ENCODE data around the gene NDUFAF2. TPM values are rescaled to one million over a fixed set of nuclear protein-coding genes. Genes with fewer than 3 reads are reported as not detected.

NDUFAF2 gene
- total and polyA plus RNA-seq, 10 of the 15 experiments (the other 5 are each of a cell fraction or from before 2014, with no cell fraction given) = 22.4 to 121 (median 65.3) TPM

- ATAC-seq (peak; percentile 78), DNase-seq (ENCODE audit: low read depth, low spot score) (peak; percentile 32), FAIRE-seq (no peak)
- H3K4me1 ChIP-seq (ENCODE audit: control insufficient read depth, insufficient read depth, low read length) = peaks cover 2% of the 10 kb centered on the region; the same call in 1 of the 2 replicates
- no peaks in the 10 kb centered on the region for H3K79me2 ChIP-seq (ENCODE audit: control insufficient read depth, insufficient read depth, low read length)
- H3K4me2 ChIP-seq (ENCODE audit: control insufficient read depth, insufficient read depth) = no peak overlapping the region
- H3K4me3 ChIP-seq = no peak overlapping the region
- 0% methylated on average over 2 of the region's 2 CpGs for WGBS (ENCODE audit: insufficient coverage, insufficient replicate concordance, low lambda C conversion rate, missing lambda C conversion rate)
- H3K36me3 ChIP-seq (ENCODE audit: control insufficient read depth in 2 of 2, insufficient read depth in 2 of 2, low read length in 1 of 2) = no peaks in the 10 kb centered on the region
- POLR2A ChIA-PET = interaction anchor here (0.7 to 2.0 kb wide), 4 partner anchors 43 to 206 kb away, joined by 3 to 7 read pairs (median 6); no protein-coding TSS in a partner anchor
- SMC1A ChIA-PET (ENCODE audit: uncharacterized antibody, unreplicated experiment) = interaction anchor here (0.7 to 4.6 kb wide), 20 partner anchors 9 to 456 kb away, joined by 3 to 34 read pairs (median 6); no protein-coding TSS in a partner anchor
- no peak overlapping the region for H2AFZ ChIP-seq (ENCODE audit: control insufficient read depth, low read depth, low read length)
- in situ Hi-C loops (cut with MboI) (no loop called here), intact Hi-C loops (cut with micrococcal nuclease; ENCODE audit: unreplicated experiment) (loop anchor here (5.0 kb wide), 1 partner anchor 330 kb away; no protein-coding TSS in a partner anchor)
- H3K9ac ChIP-seq (ENCODE audit: control insufficient read depth, insufficient read depth, low read length) = no peak overlapping the region
- no peaks in the 10 kb centered on the region for H4K20me1 ChIP-seq (ENCODE audit: control insufficient read depth, insufficient read depth)
- no peak overlapping the region for H3K27ac ChIP-seq (ENCODE audit: control insufficient read depth, insufficient read depth)
- no peaks in the 10 kb centered on the region for H3K27me3 ChIP-seq (replicated peaks in 1 of 2; ENCODE audit: control insufficient read depth in 2 of 2, insufficient read depth in 2 of 2, low read length in 1 of 2)
- CTCF ChIA-PET = interaction anchor here (1.0 to 4.6 kb wide), 3 partner anchors 34 to 456 kb away, joined by 3 to 27 read pairs (median 9); partner anchors contain the start of gene ZSWIM6
- no peaks in the 10 kb centered on the region; the same call in 2 of the 3 replicates for H3K9me3 ChIP-seq (replicated peaks; ENCODE audit: control insufficient read depth, insufficient read depth, low read length)
- RAD21 ChIA-PET (ENCODE audit: unreplicated experiment) = interaction anchor here (1.0 to 5.1 kb wide), 9 partner anchors 9 to 456 kb away, joined by 3 to 64 read pairs (median 3); partner anchors contain the start of gene ZSWIM6
- BruUV-seq (replicated peaks) = no TSS peak
- TF ChIP-seq IKZF1 (conservative IDR thresholded peaks at IDR 0.05) = peak; percentile 75
- peak; percentile 94 for TF ChIP-seq ATF2 (IDR thresholded peaks at IDR 0.05; ENCODE audit: low read length)
- no peak for TF ChIP-seq RCOR1 (conservative IDR thresholded peaks at IDR 0.05; ENCODE audit: low read depth, low read length)
- peak; percentile 69 to 84; a peak in 3 of 4 replicates for TF ChIP-seq EP300 (IDR thresholded peaks at IDR 0.05; ENCODE audit: borderline replicate concordance in 1 of 2, control insufficient read depth in 1 of 2, low read depth in 2 of 2, low read length in 2 of 2)
- TF ChIP-seq STAT1 (conservative IDR thresholded peaks at IDR 0.05) = no peak
- TF ChIP-seq PKNOX1 (IDR thresholded peaks at IDR 0.05) = peak; percentile 50
- peak; percentile 88 for TF ChIP-seq RUNX3 (IDR thresholded peaks at IDR 0.05; ENCODE audit: low read length)
- peak; percentile 96 for TF ChIP-seq DPF2 (IDR thresholded peaks at IDR 0.05)
- TF ChIP-seq USF2 (IDR thresholded peaks at IDR 0.05; ENCODE audit: borderline replicate concordance, low read depth, low read length) = no peak
- TF ChIP-seq BACH1 (IDR thresholded peaks at IDR 0.05; ENCODE audit: borderline replicate concordance) = peak; percentile 53; the same call in 1 of the 2 replicates
- TF ChIP-seq YBX1 (IDR thresholded peaks at IDR 0.05) = no peak
- TF ChIP-seq BCL3 (IDR thresholded peaks at IDR 0.05; ENCODE audit: borderline replicate concordance, insufficient read depth, low read depth, low read length, poor library complexity, severe bottlenecking) = peak; percentile 76
- 0 out of 4 replicates have a peak, but pooled peaks of 1 of the 2 experiments have one; percentile 40 for TF ChIP-seq SRF (IDR thresholded peaks at IDR 0.05; ENCODE audit: low read depth in 2 of 2, low read length in 2 of 2)
- peak; percentile 33; the same call in 1 of the 2 replicates for TF ChIP-seq RELB (IDR thresholded peaks at IDR 0.05; ENCODE audit: low read depth)
- TF ChIP-seq SMAD5 (IDR thresholded peaks at IDR 0.05; ENCODE audit: low read depth) = no peak
- TF ChIP-seq BCL11A (IDR thresholded peaks at IDR 0.05; ENCODE audit: low read depth, low read length) = peak; percentile 97
Observed at GRCh38 chr5:61202213-61202612, 257.2 kb downstream of the NDUFAF2 start.
